GM19452 (cell line): ENCODE measurements around the gene RAB3GAP2.
"Not testable (repeated sequence)": the region's sequence is repeated elsewhere in the genome, so short reads cannot be mapped to it uniquely, and the experiment has no call there.

Experiments used
- ATAC-seq: cut with Tn5 transposase; IDR thresholded peaks from one replicate; pipeline ENCODE4 v1.9.1; 2021; ENCODE audit not compliant: unreplicated experiment

Gene RAB3GAP2

DNA sequence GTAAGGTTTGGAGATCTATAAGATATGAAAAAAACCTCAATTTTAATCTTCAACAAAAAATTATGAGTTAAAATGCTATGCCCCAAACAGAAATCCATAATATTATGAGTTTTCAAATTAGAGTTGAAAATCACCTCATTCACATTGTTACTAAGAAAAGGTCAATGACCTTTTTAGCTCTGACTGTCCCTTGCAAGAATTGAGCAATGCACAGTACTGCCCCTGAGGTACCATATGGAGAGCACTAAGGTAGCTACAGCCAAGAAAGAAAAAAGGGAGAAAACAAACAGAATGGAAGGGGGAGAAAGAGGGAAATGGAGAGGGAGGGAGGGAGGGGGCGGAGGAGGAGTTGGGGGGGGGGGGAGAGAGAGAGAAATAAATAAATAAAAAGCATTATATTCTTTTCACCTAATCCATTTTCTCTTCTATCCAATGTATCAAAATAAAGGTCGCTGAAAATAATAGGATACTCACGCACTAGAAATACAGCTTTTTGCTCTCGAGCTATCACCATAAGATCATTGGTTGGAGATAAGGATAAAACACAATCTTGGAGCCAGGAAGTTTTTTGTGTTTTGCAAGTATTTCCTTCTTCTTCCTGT, 58.8 kb downstream of the RAB3GAP2 start:
- no peak for ATAC-seq

DNA sequence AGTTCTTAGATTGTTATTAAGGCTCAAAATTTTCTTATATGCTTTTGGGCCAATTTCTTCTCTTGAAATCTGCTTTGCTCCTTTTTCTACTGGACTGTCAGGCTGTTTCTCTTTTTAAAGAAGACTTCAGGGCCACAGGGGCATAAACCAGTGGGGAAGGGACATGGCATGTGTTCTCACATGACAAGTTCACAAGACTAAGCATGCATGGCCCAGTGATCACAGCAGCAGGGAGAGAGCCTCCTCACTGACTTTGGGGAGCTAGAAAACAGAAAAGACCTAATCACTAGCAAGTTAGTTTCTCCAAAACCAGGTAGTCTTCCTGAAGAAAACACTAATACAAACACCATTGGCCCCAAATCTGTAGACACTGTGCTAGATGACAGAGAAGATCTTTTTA, 64.8 kb downstream of the RAB3GAP2 start:
- ATAC-seq: no peak

DNA sequence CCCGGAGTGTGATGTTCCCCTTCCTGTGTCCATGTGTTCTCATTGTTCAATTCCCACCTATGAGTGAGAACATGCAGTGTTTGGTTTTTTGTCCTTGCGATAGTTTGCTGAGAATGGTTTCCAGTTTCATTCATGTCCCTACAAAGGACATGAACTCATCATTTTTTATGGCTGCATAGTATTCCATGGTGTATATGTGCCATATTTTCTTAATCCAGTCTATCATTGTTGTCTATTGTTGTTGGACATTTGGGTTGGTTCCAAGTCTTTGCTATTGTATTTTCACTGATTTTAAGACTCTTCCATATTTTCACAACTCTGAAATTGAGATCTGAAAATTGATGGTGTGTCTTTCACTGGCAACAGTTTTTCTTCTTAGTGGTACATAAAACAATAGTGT, 67.5 kb downstream of the RAB3GAP2 start:
- ATAC-seq: not testable (repeated sequence)

DNA sequence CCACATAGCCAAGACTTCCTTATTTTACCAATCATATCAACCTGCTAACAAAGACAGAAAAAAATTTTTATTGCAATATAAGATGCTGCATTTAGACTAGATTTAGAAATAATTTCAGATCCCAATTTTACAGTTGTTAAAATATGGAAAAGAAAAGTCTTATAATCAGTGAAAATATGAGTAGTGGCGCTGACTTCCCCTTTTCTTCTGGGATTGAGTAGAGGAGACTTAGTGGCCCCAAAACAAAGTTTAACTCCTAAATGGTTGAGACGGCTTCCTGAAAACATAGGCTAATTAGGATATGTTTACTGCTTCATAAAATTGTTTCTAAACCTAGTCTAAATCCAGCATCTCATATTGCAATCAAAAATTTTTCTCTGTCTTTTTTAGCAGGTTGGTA, 68.4 kb downstream of the RAB3GAP2 start:
- ATAC-seq: no peak

DNA sequence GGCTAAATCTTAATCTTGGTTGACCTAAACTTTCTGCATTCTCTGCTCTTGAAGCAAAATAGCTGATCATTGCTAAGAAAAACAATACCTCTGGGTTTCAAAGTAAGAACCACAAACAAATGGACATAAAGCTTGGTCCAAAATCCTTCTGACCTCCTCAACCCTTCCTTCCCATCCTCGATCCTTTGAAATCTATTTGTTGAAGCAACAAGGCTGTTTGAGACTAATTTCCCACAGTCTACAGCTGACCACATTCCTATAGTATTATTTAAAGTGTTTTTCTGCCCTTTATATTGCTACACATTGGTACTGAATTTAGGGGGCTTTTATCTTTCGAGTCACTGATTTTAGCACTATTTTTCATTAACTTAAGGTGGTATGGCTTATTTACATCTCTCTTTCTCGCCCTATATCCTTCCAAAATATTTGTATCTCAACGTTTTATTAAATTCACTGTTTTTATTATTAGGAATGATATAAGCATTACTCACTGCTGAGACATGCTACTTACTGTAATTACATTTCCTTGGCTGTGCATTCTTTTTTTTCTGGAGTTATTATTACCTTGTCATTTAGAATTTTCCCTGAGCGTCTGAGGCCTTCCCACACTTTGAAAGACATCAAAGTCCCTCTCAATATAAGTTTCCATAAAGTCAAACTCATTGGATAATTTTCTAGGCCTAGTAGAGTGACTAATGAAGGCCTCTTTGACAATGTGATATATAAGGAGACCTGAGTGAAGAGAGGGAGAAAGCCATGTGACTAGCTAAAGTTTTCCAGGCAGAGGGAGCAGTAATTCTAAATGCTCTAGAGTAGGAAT, 73.9 kb downstream of the RAB3GAP2 start:
- no peak for ATAC-seq

DNA sequence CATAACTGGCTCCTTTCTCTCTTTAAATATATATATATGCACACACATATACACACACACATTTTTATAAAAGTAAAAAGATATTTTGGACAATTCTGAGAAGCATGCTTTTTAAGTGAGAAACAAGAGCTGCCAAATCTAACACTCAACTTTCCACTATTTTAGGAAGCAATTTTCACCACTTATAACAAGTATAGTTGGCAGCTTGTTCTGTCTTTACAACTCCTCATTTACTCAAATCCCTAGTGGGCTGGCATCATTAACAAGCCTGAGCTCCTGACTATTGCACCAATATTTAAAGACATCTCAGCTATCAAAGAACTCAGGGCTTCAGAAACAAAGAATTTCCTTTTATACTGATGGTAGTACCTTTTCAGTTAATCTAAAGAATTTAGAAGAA, 76.6 kb downstream of the RAB3GAP2 start:
- no peak for ATAC-seq

DNA sequence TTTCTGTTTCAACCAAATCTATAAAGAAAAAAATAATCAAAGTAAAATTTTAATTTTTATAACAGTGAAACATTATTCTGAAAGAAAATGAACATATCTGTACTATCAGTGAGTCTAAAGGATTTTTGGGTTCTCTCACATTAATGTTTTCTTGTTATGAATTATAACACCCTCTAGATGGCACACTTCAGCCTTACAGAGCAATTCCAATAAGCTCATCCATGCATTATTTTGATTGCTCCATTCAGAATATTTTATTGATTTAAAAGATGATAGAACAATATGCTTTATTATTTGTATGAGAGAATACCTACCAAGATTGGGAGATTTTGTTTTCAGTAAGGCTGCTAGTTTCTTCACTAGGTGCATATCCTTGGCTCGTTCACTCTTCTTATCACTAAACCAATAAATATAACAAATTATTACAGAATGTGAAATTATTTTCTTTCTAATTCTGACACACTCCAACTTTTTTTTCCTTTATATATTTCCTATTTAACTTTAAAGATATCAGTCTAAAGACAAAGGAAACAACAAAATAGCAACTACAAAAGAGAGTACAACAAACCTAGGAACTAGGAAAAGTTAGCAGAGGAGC, 82.4 kb downstream of the RAB3GAP2 start:
- no peak for ATAC-seq

DNA sequence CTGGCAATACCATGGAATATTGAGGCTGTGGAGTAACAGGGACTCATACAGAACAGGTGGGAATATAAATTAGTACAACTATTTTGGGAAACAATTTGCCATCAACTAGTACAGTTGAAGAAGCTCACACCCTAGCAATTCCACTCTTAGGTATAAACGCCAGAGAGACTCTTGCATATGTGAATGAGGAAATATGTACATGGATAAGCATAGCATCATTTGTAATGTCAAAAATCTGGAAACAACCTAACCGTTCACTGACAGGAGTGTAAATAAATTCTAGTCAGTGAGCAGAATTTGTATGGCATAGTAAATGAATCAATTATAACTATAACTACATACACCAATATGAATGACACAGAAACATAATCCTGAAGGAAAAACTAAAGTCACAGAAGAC, 83.7 kb downstream of the RAB3GAP2 start:
- no peak for ATAC-seq

DNA sequence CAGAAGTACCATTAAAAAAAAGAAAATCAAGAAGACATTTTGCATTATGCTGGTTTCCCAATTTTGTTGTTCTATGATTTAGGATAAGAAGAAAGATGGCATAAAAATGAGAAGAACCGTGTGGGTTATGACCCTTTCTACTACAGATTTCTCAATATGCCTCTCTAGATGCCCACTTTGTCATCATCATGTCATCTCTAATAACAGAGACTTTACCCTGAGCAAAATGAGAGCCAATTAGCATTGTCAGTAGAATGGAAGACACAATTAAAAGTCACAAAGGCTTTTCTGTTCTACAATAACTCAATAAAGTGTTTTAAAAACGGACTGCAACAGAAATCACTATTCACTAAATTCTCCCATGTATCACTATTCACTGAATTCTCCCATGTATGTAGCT, 85.5 kb downstream of the RAB3GAP2 start:
- ATAC-seq: no peak

DNA sequence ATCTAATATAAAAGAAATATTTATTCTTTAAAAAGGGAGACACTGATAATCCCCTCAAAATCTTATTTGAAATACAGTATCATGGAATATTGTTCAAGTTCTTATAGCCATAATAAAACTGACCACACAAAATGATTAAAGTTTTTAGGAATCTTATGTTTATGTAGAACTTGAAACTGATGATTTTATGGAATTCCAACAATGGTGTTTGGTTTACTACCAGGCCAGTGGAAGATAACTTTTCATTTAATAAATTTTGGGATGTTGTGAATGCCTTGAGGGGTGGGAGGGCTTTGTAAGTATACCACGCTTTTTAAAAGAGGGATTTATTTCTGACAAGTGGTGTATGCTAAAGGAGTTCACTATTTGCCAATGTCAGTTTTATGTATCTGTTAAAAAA, 87.7 kb downstream of the RAB3GAP2 start:
- no peak for ATAC-seq

DNA sequence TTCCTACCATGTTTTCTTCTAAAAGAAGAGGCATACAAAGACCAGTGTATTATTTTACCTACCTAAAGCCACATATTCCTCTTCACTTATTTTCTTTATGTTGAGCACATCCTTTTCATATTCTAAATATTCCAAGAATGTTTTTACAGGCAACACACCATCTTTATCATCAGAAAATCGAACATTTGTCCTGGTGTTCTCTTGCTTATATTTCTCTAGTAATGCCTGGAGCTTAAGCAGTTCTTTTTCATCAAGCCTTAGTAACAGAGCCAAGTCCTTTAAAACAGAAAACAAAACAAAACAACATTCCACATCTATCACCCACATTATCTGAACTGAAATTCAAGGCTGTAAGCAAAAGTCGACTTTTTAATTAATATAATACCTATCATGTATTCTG, 89.6 kb downstream of the RAB3GAP2 start:
- no peak for ATAC-seq

DNA sequence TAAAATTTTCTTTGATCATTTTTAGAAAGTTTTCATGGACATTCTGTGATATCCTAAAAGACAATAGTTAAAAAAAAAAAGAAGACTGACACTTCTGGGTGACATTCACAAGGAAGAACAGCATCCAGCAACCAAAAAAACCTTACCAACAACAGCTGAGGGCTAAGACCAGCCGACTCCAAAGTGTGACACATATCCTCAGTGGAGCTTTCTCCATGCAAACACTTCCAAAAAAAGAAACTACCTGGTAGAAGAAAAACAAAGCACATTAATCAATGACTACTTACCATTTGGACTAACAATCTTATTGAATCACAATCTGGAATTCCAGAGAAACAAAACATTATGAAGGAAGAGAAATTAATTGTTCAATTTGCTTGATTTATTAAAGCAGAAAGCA, 90.1 kb downstream of the RAB3GAP2 start:
- no peak for ATAC-seq

DNA sequence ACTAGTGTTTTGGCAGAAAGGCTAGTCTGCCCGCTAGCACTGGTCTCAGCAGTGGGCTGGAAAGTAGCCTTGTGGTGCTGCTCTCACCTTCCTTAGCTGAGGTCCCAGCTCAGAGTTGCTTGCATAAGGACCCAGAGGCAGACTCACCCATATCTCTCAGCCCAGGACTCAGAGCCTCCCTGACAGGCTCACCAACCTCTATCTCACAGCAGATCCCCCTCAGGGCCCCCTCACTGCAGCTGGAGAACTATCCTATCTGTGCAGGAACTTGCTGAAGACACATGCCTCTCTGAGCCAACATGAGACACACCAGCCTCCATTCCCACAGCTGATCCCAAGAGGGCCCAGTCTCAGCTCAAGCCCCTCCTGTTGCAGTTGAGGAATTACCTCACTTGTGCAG, 95.7 kb downstream of the RAB3GAP2 start:
- ATAC-seq: no peak

DNA sequence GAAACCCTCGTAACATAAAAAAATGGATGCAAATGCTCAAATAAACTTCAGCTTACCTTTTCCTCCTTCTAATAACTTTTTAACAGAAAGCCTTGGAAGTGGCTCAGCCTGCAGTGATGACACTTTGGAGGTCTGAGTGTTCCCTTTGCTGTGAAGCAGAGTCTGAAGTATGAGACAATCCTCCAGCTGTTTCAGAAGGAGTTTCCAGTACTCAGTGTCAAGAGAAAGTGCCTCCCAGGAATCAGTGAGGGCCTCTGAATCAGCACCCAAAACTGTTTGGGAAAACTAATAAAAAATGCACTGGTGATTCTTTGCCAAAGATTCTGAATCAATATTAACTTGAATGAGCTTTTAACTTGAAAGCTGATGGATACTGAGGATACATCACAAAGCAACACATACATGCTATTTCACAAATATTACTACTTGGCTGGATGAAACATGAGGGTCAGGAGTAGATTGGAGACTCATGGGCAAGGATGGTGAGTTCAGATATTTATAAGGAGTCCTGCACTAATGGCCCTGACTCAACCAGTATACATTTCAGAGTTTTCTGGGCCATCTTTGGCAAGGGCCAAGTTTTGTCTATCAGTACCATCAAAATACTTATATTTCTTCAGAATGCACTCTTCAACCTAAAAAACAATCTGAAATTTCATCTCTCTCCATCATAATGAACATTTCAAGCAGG, 101.3 kb downstream of the RAB3GAP2 start:
- no peak for ATAC-seq

DNA sequence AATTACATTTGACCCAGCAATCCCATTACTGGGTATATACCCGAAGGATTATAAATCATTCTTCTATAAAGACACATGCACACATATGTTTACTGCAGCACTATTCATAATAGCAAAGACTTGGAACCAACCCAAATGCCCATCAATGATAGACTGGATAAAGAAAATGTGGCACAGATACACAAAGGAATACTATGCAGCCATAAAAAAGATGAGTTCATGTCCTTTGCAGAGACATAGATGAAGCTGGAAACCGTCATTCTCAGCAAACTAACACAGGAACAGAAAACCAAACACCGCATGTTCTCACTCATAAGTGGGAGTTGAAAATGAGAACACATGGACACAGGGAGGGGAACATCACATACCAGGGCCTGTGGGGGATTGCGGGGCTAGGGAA, 102.4 kb downstream of the RAB3GAP2 start:
- ATAC-seq: not testable (repeated sequence)

DNA sequence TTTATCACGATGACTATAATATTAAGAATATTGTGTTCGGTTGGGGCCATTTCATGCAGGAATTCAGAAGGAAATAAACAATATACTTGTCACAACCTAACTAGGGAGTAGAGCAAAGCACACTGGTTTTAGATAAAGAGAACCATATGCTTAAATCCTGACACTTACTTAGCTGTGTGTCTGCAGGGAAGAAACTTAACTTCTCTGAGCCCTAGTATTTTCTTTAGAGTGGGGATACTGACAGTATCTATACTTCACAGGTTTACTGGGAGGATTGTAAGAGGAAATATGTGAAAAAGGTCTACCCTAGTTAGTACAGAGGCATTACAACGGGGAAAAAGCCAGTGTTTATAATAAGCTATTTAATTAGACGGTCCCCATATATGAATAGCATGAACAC, 105.4 kb downstream of the RAB3GAP2 start:
- ATAC-seq: no peak

DNA sequence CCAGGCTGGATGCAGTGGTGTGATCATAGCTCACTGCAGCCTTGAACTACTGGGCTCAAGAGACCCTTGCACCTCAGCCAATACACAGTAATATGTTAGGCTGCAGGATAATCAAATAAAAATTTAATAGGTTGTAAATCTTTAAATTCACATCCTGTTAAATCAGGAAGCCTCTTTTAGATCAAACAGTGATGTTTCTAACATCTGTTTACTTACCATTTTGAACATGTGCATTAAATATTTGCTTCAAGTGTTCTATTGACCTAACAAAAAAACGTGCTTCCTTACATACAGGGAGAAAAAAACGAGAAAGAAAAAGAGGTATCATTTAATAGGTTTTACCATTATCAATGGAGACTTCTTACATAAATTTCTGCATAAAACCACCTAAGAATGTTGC, 107.7 kb downstream of the RAB3GAP2 start:
- ATAC-seq: no peak

DNA sequence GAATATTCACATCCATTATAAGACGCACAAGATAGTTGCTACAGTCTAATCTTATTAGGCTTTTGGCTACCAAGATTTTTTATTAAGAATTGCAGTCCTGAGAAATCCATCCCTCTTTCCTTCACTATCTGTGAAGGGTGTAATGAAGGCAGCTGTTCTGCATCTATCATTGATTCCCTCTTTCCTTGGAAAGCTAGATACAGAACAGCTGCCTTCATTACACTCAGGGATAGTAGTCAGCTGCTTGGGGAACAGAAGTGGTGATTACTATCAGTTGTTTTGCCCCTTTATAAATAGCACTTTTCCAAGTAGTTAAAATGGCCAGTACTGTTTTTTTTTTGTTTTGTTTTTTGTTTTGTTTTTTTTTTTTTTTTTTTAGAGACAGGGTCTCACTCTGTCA, 108.1 kb downstream of the RAB3GAP2 start:
- ATAC-seq: no peak

DNA sequence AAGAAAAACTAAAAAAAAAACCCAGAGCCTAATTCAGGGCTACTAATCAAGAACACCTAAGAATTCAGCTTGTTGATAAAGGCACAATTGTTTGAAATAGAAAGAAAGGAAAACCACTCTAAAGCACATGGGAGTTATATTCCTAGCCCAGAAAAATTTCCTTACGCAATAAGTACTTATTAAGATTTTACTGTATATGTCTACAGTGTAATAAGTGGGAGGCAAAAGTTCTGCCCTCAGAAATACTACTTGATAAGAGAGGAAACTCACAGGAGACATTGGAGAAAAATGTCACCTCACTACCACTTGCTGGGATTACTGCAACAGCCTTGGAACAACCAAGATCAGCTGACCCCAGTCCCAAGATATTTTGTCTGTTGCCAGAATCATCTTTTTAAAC, 112.2 kb downstream of the RAB3GAP2 start:
- ATAC-seq: no peak

DNA sequence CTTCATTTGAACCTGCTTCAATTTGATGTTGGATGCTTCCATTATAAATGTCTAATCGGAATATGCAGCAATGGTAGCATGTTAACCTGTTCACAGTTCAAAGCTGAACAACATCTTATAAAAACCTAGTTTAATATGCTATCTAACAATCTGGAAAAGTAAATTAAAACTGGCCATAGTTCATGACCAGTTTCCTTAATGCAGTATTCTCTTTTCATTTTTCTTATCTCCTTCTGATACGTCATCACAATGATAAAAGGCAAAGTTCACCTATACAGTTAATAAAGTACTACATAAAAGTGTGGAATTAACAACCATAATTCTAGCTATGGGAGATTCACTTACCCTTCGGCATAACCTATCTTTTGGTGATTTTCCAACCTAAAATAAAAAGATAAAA, 113.2 kb downstream of the RAB3GAP2 start:
- ATAC-seq: no peak

DNA sequence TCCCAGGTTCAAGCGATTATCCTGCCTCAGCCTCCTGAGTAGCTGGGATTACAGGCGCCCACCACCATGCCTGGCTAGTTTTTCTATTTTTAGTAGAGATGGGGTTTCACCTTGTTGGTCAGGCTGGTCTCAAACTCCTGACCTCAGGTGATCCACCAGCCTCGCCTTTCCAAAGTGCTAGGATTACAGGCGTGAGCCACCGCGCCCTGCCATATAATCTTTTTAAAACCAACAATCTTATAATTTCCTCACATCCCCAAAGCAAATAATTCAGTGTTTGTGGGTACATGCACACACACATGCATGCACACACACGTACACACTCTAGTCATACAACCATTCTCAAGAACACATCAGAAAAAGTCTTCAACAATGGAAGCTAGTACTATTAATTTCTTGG, 113.7 kb downstream of the RAB3GAP2 start:
- ATAC-seq: not testable (repeated sequence)

DNA sequence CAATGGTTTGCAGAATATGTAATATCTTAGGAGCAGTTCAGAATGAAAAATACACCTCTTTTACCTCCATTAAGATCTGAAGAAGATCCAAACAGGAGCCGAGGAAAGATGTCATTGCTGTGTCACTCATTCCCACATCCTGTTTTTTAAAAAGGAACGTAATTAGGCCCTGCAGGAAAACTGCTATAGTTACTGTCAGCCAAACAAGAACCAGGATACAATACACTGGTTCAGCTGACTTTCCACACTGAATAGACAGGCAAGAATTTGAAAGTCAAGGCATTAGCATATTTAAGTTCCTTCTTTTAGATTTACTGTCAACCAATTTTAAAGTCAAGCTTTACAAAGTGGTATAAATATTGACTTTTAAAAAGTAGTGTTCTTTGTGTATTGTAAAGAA, 114.5 kb downstream of the RAB3GAP2 start:
- no peak for ATAC-seq
